ENCODE measurements around the gene SEL1L.
"Not testable (repeated sequence)": the region's sequence is repeated elsewhere in the genome, so short reads cannot be mapped to it uniquely, and the experiment has no call there.

The SEL1L gene

DNA sequence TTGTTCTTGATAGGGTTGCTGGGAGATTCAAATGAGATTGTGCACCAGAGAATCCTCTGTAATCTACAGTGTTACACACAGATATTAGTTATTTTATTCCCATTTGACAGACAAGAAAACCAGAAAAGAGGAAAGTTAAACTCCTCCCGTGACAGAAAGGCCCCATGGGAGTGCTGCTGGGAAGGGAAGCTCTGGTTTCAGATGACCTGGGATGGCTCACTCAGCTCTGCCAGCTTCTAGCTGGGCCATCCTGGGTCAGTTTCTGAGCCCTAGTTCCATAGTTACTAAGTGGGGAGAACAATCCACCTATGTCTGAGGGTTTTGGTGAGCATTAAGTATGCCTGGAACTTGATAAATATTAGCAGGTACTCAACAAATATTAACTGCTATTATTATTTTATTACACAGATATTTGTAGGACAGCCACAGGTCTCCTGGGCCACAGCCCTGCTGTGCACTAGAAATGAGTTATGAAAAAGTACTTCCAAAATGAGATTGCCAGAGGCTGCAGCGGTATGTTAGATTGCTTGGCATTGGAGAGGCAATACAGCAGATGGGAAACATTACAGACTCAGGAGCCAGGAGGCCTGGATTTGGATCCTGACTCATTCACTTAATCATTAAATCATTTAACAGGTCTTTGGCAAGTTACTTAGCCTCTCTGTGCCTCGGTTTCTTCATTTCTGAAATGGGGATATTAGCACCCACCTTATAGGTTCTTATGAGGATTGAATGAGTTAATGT, 86.5 kb downstream of the SEL1L start:
- DNase-seq (ENCODE audit: low spot score) = no peak

DNA sequence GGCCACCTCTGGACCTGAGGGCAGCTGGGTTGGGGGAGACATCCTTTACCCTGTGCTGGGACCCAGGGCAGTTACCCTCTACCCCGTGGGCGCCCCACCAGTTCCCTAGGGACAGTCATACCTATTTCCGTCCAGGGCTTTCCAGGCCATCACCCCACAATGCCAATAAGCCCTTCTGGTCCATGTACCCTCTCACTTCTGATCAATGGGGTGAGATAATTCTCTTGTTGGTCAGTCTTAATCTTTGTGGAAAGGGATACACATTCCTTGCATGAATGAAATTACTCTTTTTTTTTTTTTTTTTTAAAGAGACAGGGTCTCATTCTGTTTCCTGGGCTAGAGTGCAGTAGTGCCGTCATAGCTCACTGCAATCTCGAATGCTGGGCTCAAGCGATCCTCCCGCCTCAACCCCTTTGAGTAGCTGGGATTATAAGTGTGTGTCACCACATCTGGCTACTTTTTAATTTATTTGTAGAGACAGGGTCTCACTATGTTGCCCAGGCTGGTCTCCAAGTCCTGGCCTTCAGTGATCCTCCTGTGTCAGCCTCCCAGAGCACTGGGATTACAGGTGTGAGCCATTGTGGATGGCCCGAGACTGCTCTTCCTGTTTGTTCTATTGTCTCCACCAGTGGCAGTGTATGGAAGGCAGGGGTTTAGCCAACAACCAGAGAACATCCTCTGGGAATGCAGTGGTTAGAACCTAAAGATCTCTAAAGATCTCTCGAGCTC, 87.2 kb downstream of the SEL1L start:
- no peak for DNase-seq (ENCODE audit: low spot score)

DNA sequence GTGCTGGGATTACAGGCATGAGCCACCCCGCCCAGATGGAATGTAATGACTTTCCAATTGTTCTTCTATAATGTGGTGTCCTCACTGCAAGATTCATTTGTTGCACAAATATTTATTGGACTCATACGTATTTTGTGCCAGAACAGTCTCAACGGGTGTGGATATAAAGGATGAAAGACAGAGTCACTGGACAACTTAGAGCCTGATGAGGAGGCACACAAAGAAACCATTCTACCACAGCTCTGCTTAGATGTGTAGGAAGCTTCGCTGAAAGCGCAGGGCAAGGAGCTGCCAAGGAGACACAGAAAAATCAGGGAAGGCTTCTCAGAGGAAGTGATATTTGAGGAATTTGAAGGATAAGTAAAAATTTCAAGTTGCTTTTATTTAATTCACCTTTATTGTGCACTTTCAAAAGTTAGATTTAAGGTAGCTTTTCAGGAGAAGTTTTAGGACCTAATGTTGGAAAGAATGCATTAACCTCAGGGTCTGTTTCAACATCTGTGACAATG, 92.0 kb downstream of the SEL1L start:
- no peak for DNase-seq (ENCODE audit: low spot score)

DNA sequence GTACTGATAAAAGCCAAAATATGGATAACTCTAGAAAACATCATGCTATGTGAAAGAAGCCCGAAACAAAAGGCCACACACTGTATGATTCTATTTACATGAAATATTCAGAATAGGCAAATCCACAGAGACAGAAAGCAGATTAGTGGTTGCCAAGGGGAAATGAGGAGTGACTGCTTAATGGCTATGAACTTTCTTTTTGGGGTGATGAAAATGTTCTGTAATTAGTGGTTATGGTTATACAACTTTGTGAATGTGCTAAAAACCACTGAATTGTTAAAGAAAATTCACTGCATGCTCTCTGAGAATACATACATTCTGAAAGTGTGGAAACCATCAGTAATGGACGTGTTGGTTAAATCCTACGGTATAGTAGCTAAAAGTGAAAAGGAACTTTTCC, 93.6 kb downstream of the SEL1L start:
- no peak for DNase-seq (ENCODE audit: low spot score)

DNA sequence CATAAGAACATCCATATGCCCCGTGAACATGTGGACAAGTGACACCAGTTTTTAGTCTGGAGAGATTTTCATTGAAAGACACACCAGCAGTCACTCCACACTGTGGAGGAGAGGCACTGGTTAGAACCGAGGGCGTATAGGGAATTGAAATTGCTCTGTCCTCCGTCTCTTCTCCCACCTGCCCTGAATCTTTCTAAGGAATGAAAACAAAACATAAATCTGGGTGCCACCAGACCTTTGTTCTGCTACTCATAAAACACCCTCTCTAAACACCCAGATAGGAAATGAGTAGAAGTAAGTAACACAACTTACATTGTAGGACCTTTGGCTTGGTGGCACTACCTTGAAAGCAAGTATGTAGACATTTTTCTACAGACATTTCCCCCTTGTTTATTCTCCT, 96.4 kb downstream of the SEL1L start:
- DNase-seq (ENCODE audit: low spot score) = no peak

DNA sequence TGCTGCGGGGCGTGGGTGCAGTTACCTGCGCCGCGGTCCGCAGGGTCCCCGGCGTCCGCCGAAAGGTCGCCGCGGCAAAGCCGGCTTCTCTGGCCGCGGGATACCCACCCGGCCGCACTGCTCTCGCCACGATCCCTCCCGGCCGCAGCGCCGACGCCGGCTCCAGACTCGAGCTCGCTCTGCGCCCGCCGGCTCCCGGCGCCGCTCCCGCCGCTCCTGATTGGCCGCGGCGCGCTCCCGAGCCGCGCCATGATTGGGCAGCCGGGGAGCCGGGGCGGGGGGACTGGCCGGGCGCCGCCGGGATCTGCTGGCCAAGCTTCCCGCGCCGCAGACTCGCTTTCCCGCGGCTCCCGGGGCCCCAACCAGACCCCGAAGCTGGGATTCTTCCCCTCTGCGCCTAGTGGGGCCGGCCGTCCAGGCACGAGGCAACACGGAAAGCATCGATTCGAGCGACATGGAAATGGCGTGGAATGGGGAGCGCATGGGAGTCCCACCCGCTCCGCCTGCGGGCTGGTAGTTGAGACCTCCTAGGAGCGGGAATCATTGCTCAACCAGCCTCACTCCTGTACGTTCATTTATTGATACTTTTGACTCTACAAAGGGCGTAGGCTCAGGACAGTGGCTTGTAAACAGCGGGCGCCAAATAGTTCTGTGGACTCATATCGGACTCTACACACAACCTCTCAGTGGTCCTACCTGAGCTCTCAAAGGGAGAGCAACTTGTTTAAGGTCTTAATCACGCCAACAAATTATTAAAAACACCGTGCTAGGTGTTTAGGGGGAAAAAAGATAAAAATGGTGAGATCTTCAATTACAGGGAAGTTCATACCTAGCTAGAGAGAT, 97.1 kb downstream of the SEL1L start:
- DNase-seq (ENCODE audit: low spot score) = no peak

DNA sequence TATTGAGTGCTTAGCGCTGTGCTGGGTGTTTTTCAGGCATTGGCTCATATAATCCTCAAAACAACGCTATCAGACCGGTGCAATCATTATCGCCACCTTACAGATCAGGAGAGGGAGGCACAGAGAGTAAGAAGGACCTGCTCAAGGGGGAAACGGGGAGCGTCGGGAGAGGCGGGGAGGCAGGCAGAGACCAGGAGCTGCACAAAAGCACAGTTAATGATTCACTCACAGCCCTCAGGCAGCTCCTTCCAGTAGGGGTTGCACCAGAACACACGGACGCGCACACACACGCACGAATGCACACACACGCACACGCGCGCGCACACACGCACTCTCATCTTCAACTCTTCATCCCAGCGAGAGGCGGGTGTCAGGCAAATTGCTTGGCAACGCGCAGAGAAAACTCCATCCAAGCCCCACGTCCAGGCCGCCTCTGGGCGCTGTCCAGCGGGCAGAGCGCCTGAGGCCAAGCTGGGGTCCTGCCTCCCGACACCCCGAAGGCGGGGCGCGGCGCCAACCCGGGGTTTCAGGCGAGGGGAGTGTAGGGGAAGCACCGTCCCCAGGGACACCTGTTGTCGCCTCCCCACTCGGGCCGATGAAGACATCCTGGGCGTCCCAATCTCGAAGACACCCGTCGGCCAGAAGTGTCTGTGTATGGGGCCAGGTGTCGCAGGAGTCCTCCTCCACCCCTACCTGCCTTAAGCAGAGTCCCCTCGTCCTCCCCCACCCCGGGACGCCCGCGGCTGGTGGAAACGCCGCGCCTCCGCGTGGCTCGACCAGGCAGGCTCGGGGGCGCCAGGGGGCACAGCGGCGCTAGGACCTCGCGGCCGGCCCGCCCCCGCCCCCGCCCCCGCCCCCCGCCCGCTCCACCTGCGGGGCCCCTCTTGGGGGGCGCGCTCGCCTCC, 98.0 kb downstream of the SEL1L start:
- no peak for DNase-seq (ENCODE audit: low spot score)

DNA sequence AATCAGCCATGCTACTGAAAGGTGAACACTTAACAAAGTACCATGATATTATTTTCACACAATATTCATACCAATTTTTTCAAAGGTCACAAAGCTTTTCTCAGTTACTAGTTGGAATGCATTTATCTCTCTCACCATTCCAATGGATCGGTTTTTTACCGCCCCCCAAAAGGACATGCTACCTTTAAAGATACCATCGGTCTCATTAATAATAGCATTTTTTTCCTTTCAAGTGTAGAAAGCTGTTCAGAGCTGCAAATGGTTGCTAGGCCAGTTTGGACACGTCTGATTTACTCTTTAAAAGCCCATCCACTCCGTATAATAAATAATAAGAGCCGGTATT, 98.6 kb downstream of the SEL1L start:
- no peak for DNase-seq (ENCODE audit: low spot score)

DNA sequence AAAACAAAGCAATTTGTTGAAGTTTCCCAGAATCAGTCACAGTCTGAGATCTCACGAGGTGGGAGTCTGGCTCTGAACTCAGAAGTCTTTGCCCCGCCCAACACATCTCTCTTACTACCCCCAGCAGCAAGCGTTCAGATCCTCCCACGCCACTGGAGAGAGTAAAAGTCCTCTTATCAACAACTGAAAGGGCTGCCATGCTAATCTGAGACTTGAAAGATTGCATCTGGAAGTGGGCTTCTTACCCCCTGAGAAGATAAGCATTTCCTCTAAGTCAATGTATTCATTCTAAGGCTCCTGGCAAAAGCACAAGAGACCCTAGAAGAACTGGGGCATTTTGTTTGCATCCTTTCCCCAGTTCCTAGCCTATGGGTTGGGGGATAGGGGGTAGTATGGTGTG, 99.4 kb downstream of the SEL1L start:
- no peak for DNase-seq (ENCODE audit: low spot score)

DNA sequence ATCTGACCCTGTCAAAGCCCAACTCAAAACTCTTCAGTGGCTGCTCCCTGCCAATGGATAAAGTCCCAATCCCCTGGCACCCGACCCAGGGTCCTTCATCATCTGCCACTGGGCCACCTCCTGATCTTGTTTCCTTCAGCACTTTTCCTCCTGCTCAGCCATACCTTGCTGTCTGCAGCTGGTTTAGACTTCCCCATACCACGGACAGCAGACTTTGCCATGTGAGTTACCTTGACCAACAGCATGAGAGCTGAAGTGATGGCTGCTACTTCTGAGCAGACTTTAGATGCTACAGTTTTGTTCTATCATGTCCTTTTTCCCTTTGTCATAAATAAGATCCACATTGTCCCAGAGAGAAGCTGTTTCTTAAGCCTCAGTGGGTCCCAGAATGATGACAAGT, 100.3 kb downstream of the SEL1L start:
- no peak for DNase-seq (ENCODE audit: low spot score)

DNA sequence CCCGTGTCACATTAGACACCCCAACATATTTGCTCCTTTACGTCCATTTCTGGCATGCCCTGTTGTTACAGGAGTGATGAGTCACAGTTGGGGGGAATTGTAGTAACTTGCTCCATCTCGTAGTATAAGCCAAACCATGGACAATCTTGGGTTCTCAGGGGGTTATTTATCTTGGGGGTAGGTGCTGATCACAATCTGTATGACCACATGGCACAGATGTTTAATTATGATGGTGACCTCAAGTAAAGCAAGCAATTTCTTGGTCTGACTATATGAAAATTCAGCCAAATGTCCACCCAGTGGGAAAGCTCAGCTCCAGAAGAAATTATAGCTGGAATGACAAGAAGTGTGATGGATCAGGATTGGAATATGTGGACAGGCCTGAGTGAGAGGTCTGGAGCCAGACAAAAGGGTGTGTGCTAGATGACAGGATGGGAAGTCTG, 101.4 kb downstream of the SEL1L start:
- no peak for DNase-seq (ENCODE audit: low spot score)

DNA sequence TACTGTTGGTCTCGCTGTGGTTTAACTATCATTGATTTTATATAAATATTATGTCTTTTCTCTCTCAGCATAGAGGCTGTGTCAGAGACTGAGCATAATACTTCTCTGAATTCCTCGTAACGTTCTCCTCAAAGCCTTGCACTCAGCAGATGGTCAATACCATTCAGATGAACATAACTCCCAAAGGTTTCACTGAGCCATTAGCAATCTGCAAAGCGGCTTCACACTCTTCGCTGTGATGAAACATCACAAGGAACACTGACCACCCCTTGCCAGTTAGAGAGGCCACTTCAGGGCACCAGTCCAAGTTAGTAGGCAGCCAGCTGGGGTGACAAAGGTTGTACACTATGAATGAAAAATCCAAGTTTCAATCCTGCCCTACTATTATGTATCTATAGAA, 103.4 kb downstream of the SEL1L start:
- no peak for DNase-seq (ENCODE audit: low spot score)

DNA sequence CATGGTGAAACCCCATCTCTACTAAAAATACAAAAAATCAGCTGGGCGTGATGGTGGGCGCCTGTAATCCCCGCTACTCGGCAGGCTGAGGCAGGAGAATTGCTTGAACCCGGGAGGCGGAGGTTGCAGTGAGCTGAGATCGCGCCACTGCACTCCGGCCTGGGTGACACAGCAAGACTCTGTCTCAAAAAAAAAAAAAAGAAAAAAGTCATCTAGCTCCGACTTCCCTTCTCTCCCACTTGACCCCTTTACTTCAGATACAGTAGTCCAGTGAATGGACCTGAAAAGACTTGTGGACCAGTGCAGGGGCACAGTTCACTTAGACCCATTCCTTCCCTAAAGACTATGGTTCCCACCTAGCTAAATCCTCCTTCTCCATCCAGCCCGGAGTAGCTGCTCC, 103.9 kb downstream of the SEL1L start:
- not testable (repeated sequence) for DNase-seq (ENCODE audit: low spot score)

DNA sequence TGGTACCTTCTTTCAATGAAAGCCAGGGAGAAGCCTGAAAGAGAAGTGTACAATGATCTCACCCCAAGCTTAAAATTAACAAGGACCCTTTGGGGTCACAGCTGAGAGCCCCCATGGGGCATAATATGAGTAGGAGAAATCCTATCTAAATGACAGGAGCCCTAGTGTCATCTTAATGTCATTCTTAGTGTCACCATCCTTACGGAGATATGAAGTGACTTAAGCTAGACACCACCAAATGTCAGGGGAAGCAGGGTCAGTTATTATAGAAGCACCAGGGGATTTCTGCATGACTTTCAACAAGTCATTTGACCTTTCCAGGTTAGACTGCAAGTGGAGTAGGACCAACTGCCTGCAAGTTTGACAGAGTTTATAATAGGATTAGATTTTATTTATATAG, 104.6 kb downstream of the SEL1L start:
- DNase-seq (ENCODE audit: low spot score) = no peak

DNA sequence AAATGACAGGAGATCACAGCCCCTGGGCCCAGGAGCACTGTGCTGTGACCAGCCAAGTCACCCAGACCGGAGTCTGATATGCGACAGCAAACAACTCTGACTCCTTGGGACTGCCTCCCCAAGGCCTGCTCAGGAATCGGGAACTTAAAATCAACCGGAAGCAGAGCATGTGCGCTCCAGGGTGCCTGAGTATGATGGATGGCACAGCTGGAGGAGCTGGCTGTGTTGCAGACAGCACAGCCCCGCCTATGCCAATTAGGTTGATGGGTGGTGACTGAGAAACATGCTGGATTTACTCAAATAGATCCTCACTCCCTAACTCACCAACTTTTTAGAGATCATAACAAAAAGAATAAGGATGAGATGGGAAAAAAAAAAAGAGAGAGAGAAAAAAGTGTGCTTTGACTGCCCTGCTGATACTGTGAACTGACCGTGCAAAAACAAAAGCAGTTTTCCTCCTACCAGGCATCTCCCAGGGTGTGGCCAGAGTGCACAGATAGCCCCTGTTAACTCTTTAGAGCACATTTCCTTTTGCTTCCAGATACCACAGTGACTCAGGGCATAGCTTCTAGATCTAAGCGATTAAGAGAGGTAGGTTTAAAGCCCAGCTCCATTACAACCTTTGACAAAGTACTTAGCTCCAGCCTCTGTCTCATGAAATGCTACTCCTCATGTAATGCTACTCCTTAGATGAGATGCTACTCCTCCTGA, 106.2 kb downstream of the SEL1L start:
- DNase-seq (ENCODE audit: low spot score) = no peak

DNA sequence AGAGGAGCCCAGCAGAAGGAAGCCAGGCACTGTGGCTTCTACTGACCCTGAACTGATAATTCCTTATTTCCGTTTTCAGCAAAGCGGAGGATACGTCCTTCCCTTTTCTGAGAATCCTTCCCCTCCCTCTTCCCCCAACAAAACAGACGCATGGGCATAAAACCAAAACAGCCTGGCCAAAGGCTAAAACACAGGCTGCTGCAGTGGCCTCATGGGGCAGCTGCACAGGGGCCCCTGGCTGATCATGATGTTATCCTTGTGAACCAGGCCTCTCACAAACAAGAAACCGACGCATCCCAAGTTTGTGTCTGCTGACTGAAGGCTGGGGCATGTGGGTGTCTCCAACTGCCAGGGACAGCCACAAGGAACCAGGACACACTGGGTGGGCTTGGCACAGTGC, 110.1 kb downstream of the SEL1L start:
- no peak for DNase-seq (ENCODE audit: low spot score)
